GM21723 (cell line): ENCODE data around the gene PPDPF.
"Not testable (repeated sequence)": the region's sequence is repeated elsewhere in the genome, so short reads cannot be mapped to it uniquely, and the experiment has no call there.

Experiments used
- ATAC-seq: cut with Tn5 transposase; IDR thresholded peaks from one replicate; pipeline ENCODE4 v1.9.1; 2021; ENCODE audit warnings: mild to moderate bottlenecking, moderate library complexity; ENCODE audit not compliant: unreplicated experiment

Gene PPDPF

GRCh38 chr20:63547725-63548480 lies 27.3 kb downstream of the PPDPF start, which contains the start of gene SRMS:
TSS of gene SRMS (minus strand) at chr20:63547749. CDS start at chr20:63547463, 286 bp downstream.
- no peak for ATAC-seq

GRCh38 chr20:63548542-63548941 lies 28.0 kb downstream of the PPDPF start:
- ATAC-seq: no peak

GRCh38 chr20:63549019-63549418 lies 28.5 kb downstream of the PPDPF start:
- no peak for ATAC-seq

GRCh38 chr20:63549679-63550282 lies 29.2 kb downstream of the PPDPF start:
- ATAC-seq: no peak

GRCh38 chr20:63551068-63551467 lies 30.5 kb downstream of the PPDPF start:
- ATAC-seq: no peak

- peak; percentile 39 for ATAC-seq
Measured at GRCh38 chr20:63552481-63553249, 32.1 kb downstream of the PPDPF start.

GRCh38 chr20:63553251-63553932 lies 32.8 kb downstream of the PPDPF start:
- ATAC-seq: peak; percentile 48

- ATAC-seq: peak; percentile 19
Measured at GRCh38 chr20:63553933-63554290, 33.3 kb downstream of the PPDPF start, which contains the start of gene FNDC11. TSS of gene FNDC11 (plus strand) at chr20:63554159. CDS start at chr20:63555664, 1,505 bp downstream.

GRCh38 chr20:63554361-63555278 lies 34.1 kb downstream of the PPDPF start:
- no peak for ATAC-seq

- ATAC-seq: no peak
Measured at GRCh38 chr20:63555661-63556381, 35.3 kb downstream of the PPDPF start.

GRCh38 chr20:63556873-63557478 lies 36.4 kb downstream of the PPDPF start:
- ATAC-seq: no peak

GRCh38 chr20:63557481-63557891 lies 36.9 kb downstream of the PPDPF start:
- ATAC-seq: no peak

GRCh38 chr20:63558804-63559484 lies 38.4 kb downstream of the PPDPF start:
- no peak for ATAC-seq

- ATAC-seq: not testable (repeated sequence)
Measured at GRCh38 chr20:63559485-63560332, 39.1 kb downstream of the PPDPF start.

- ATAC-seq: no peak
Measured at GRCh38 chr20:63560333-63560805, 39.8 kb downstream of the PPDPF start.

- ATAC-seq: no peak
Measured at GRCh38 chr20:63560856-63561609, 40.5 kb downstream of the PPDPF start.
